Transverse colon (tissue), 3 donors: ENCODE results near the gene MRPL24.

Source experiments
- CTCF ChIP-seq, 5 experiments: fragments of 200-600 bp in 3 of 5; fragments of 450-650 bp in 2 of 5; sonication (generic) in 3 of 5; IDR thresholded peaks; 1 replicate in 2 of 5; 2 replicates in 3 of 5; pipeline ENCODE4 v1.5.1; 2016 to 2017; ENCODE audit warnings: antibody characterized with exemption in 5 of 5, inconsistent platforms in 3 of 5, mild to moderate bottlenecking in 2 of 5, moderate library complexity in 1 of 5
- EP300 ChIP-seq: sonication (generic); formaldehyde crosslinking; IDR thresholded peaks from one replicate; pipeline ENCODE4 v1.6.1; 2017; ENCODE audit warnings: antibody characterized with exemption, low read depth

GRCh38 chr1:156742801-156743200, 1.9 kb upstream of the MRPL24 start:
- no peak for TF ChIP-seq CTCF (IDR thresholded peaks at IDR 0.05)
- no peak for TF ChIP-seq EP300
